ENCODE data around the gene PEX3. TPM values are rescaled to one million over a fixed set of nuclear protein-coding genes. Genes with fewer than 3 reads are reported as not detected.

The PEX3 gene
- polyA plus RNA-seq, 3 donors: 3.2 to 6.9 (median 5.2) TPM

- intact Hi-C loops (cut with micrococcal nuclease): no loop called here
- H3K27ac Mint-ChIP-seq: no peak overlapping the region
- TF ChIP-seq CTCF (IDR thresholded peaks at IDR 0.05): no peak
- H4K20me1 ChIP-seq (ENCODE audit: insufficient read depth, low read length): no peaks in the 10 kb centered on the region
- H3K9me3 ChIP-seq (replicated peaks in 1 of 2; ENCODE audit: control insufficient read depth in 1 of 2, insufficient read depth in 1 of 2, low read length in 2 of 2): peaks cover 6 to 7% of the 10 kb centered on the region in 2 donors
- no peak overlapping the region for H3K4me3 ChIP-seq (replicated peaks in 1 of 3; ENCODE audit: low read depth in 2 of 3, low read length in 3 of 3)
- H3K4me3 Mint-ChIP-seq: no peak overlapping the region
- H3K36me3 Mint-ChIP-seq: peaks cover 3 to 6% of the 10 kb centered on the region in 2 donors
- DNase-seq: no peak
- no peaks in the 10 kb centered on the region for H3K36me3 ChIP-seq (replicated peaks in 1 of 2; ENCODE audit: control insufficient read depth in 1 of 2, insufficient read depth in 2 of 2, low read length in 2 of 2)
- no peak overlapping the region for H2AFZ ChIP-seq (ENCODE audit: insufficient read depth, low read depth, low read length, poor library complexity, severe bottlenecking)
- H3K79me2 ChIP-seq (ENCODE audit: insufficient read depth, low read length): no peaks in the 10 kb centered on the region
- H3K4me1 Mint-ChIP-seq: peaks cover 33% of the 10 kb centered on the region
- H3K4me1 ChIP-seq (ENCODE audit: control insufficient read depth in 1 of 2, insufficient read depth in 2 of 2, low read length in 2 of 2): peaks cover 23 to 25% of the 10 kb centered on the region in 2 donors
- no peaks in the 10 kb centered on the region for H3K27me3 ChIP-seq (ENCODE audit: control insufficient read depth in 2 of 2, insufficient read depth in 2 of 2, low read length in 2 of 2)
- no peak overlapping the region for H3K9ac ChIP-seq (ENCODE audit: insufficient read depth, low read length, poor library complexity, severe bottlenecking)
- peaks cover 0 to 4% (median 2%) of the 10 kb centered on the region in 3 donors for H3K27me3 Mint-ChIP-seq (ENCODE audit: low read depth in 3 of 3)
- 92% methylated on average over 7 of the region's 8 CpGs for WGBS (ENCODE audit: insufficient coverage)
- H3K9me3 Mint-ChIP-seq: peaks cover 4 to 12% (median 9%) of the 10 kb centered on the region in 7 donors
- no peak overlapping the region for H3K27ac ChIP-seq (ENCODE audit: low read depth in 1 of 2, low read length in 2 of 2)
- H3K4me2 ChIP-seq (replicated peaks; ENCODE audit: extremely low read depth, low read length, poor library complexity, severe bottlenecking): no peak overlapping the region
Observed at GRCh38 chr6:143522039-143522600, 71.5 kb downstream of the PEX3 start.

- Histone ChIP-seq H3K4me3 (replicated peaks in 1 of 3; ENCODE audit: low read depth in 2 of 3, low read length in 3 of 3) (no peak overlapping the region), H3K9ac (ENCODE audit: insufficient read depth, low read length, poor library complexity, severe bottlenecking) (no peak overlapping the region), H3K4me2 (replicated peaks; ENCODE audit: extremely low read depth, low read length, poor library complexity, severe bottlenecking) (peak overlapping the region; percentile 0), H3K36me3 (replicated peaks in 1 of 2; ENCODE audit: control insufficient read depth in 1 of 2, insufficient read depth in 2 of 2, low read length in 2 of 2) (no peaks in the 10 kb centered on the region), H2AFZ (ENCODE audit: insufficient read depth, low read depth, low read length, poor library complexity, severe bottlenecking) (no peak overlapping the region), H3K79me2 (ENCODE audit: insufficient read depth, low read length) (no peaks in the 10 kb centered on the region), H3K4me1 (ENCODE audit: control insufficient read depth in 1 of 2, insufficient read depth in 2 of 2, low read length in 2 of 2) (peaks cover 31 to 35% of the 10 kb centered on the region in 2 donors), H3K9me3 (replicated peaks in 1 of 2; ENCODE audit: control insufficient read depth in 1 of 2, insufficient read depth in 1 of 2, low read length in 2 of 2) (peaks cover 6 to 7% of the 10 kb centered on the region in 2 donors), H4K20me1 (ENCODE audit: insufficient read depth, low read length) (no peaks in the 10 kb centered on the region), H3K27ac (ENCODE audit: low read depth in 1 of 2, low read length in 2 of 2) (peak overlapping the region in 1 of 2 donors; percentile 0), H3K27me3 (ENCODE audit: control insufficient read depth in 2 of 2, insufficient read depth in 2 of 2, low read length in 2 of 2) (no peaks in the 10 kb centered on the region)
- intact Hi-C loops (cut with micrococcal nuclease): no loop called here
- TF ChIP-seq CTCF (IDR thresholded peaks at IDR 0.05): no peak
- H3K36me3 Mint-ChIP-seq: peaks cover 1 to 6% of the 10 kb centered on the region in 2 donors
- WGBS (ENCODE audit: insufficient coverage): no CpG with 5 or more reads among the region's 1 CpG
- peaks cover 0 to 1% (median 0%) of the 10 kb centered on the region in 3 donors for H3K27me3 Mint-ChIP-seq (ENCODE audit: low read depth in 3 of 3)
- H3K9me3 Mint-ChIP-seq: peaks cover 4 to 10% (median 9%) of the 10 kb centered on the region in 7 donors
- peak in 2 of 3 donors; percentile 37 to 42 for DNase-seq
- peak overlapping the region in 6 of 7 donors; percentile 8 to 75 (median 36) for H3K27ac Mint-ChIP-seq
- no peak overlapping the region for H3K4me3 Mint-ChIP-seq
- H3K4me1 Mint-ChIP-seq: peaks cover 44% of the 10 kb centered on the region
Observed at GRCh38 chr6:143525356-143525755, 74.8 kb downstream of the PEX3 start.

Data from CD14-positive monocyte (primary cell).